H9 (cell line): Measurements from ENCODE around the gene FEV. TPM values are rescaled to one million over a fixed set of nuclear protein-coding genes. Genes with fewer than 3 reads are reported as not detected.
A peak's percentile ranks its signal among the peaks of the same experiment; 100 is the strongest.

Experiments
- DNase-seq: peaks from one replicate; pipeline ENCODE4 v3.0.0-alpha.2; 2017
- H2AFZ ChIP-seq: one replicate; pipeline ENCODE4 v1.6.1; 2013; ENCODE audit warnings: mild to moderate bottlenecking, low read length, control low read depth, moderate library complexity
- H2AK5ac ChIP-seq: 2 replicates; pipeline ENCODE4 v1.6.1; 2013; ENCODE audit warnings: low read length, control low read depth, mixed read lengths; ENCODE audit not compliant: insufficient read length
- H2BK120ac ChIP-seq: one replicate; pipeline ENCODE4 v1.6.1; 2013; ENCODE audit warnings: low read depth, mild to moderate bottlenecking, low read length, control low read depth, inconsistent platforms; ENCODE audit not compliant: poor library complexity, severe bottlenecking
- H2BK12ac ChIP-seq: 2 replicates; pipeline ENCODE4 v1.6.1; 2013; ENCODE audit warnings: low read length, control low read depth, mixed read lengths, low read depth; ENCODE audit not compliant: insufficient read length
- H2BK15ac ChIP-seq: 2 replicates; pipeline ENCODE4 v1.6.1; 2013; ENCODE audit warnings: low read depth, low read length, control low read depth
- H2BK20ac ChIP-seq: one replicate; pipeline ENCODE4 v1.6.1; 2013; ENCODE audit warnings: low read depth, mild to moderate bottlenecking, low read length, control low read depth, inconsistent platforms; ENCODE audit not compliant: poor library complexity, severe bottlenecking
- H2BK5ac ChIP-seq: 2 replicates; pipeline ENCODE4 v1.6.1; 2013; ENCODE audit warnings: low read length, control low read depth, mixed read lengths; ENCODE audit not compliant: insufficient read length
- H3K14ac ChIP-seq: 2 replicates; pipeline ENCODE4 v1.6.1; 2013; ENCODE audit warnings: low read length, control low read depth; ENCODE audit not compliant: insufficient read depth
- H3K18ac ChIP-seq: 2 replicates; pipeline ENCODE4 v1.6.1; 2013; ENCODE audit warnings: low read depth, mild to moderate bottlenecking, mixed read lengths, low read length, control low read depth; ENCODE audit not compliant: insufficient read length
- H3K23ac ChIP-seq: 2 replicates; pipeline ENCODE4 v1.6.1; 2013; ENCODE audit warnings: low read length, control low read depth, mixed read lengths, low read depth; ENCODE audit not compliant: insufficient read length
- H3K23me2 ChIP-seq: 2 replicates; pipeline ENCODE4 v1.6.1; 2013; ENCODE audit warnings: low read depth, mild to moderate bottlenecking, mixed read lengths, low read length, control low read depth; ENCODE audit not compliant: insufficient read length, poor library complexity, severe bottlenecking
- H3K27ac ChIP-seq: 2 replicates; pipeline ENCODE4 v1.5.1; 2013; ENCODE audit warnings: low read length, control low read depth, mixed read lengths, low read depth; ENCODE audit not compliant: insufficient read length
- H3K27me3 ChIP-seq: 2 replicates; pipeline ENCODE4 v1.6.1; 2013; ENCODE audit warnings: low read length, control low read depth, inconsistent platforms; ENCODE audit not compliant: insufficient read depth
- H3K4ac ChIP-seq: 2 replicates; pipeline ENCODE4 v1.6.1; 2013; ENCODE audit warnings: low read depth, mild to moderate bottlenecking, control low read depth, inconsistent platforms, low read length, moderate library complexity
- H3K4me1 ChIP-seq: 2 replicates; pipeline ENCODE4 v1.6.1; 2013; ENCODE audit warnings: low read length, control low read depth, inconsistent platforms; ENCODE audit not compliant: insufficient read depth
- H3K4me2 ChIP-seq: 2 replicates; pipeline ENCODE4 v1.6.1; 2013; ENCODE audit warnings: low read length, control low read depth, mixed read lengths; ENCODE audit not compliant: insufficient read length, insufficient read depth
- H3K56ac ChIP-seq: 2 replicates; pipeline ENCODE4 v1.6.1; 2013; ENCODE audit warnings: low read depth, mild to moderate bottlenecking, mixed read lengths, low read length, control low read depth; ENCODE audit not compliant: insufficient read length
- H3K79me1 ChIP-seq: 2 replicates; pipeline ENCODE4 v1.6.1; 2013; ENCODE audit warnings: low read depth, mild to moderate bottlenecking, moderate library complexity, low read length, control low read depth, inconsistent platforms; ENCODE audit not compliant: insufficient read depth, poor library complexity, severe bottlenecking
- H3K79me2 ChIP-seq: 2 replicates; pipeline ENCODE4 v1.6.1; 2013; ENCODE audit warnings: low read length, control low read depth, inconsistent platforms; ENCODE audit not compliant: insufficient read depth
- H3K9ac ChIP-seq: 2 replicates; pipeline ENCODE4 v1.6.1; 2013; ENCODE audit warnings: low read length, control low read depth, mixed read lengths; ENCODE audit not compliant: insufficient read length; ENCODE audit errors: extremely low read depth
- H3K9me3 ChIP-seq: one replicate; pipeline ENCODE4 v1.6.1; 2013; ENCODE audit warnings: low read depth, low read length, inconsistent platforms; ENCODE audit not compliant: control insufficient read depth
- H3T11ph ChIP-seq: one replicate; pipeline ENCODE4 v1.6.1; 2013; ENCODE audit warnings: mild to moderate bottlenecking, low read length, control low read depth, inconsistent platforms
- H4K20me1 ChIP-seq: one replicate; pipeline ENCODE4 v1.6.1; 2013; ENCODE audit not compliant: control insufficient read depth, insufficient read length, insufficient read depth
- H4K5ac ChIP-seq: 2 replicates; pipeline ENCODE4 v1.6.1; 2013; ENCODE audit warnings: low read depth, mild to moderate bottlenecking, mixed read lengths, low read length, control low read depth; ENCODE audit not compliant: insufficient read length
- H4K8ac ChIP-seq: replicated peaks from 2 replicates; pipeline ENCODE4 v1.6.1; 2013; ENCODE audit warnings: low read length, control low read depth, mixed read lengths, low read depth; ENCODE audit not compliant: insufficient read length
- H4K91ac ChIP-seq: 2 replicates; pipeline ENCODE4 v1.6.1; 2013; ENCODE audit warnings: low read depth, mild to moderate bottlenecking, moderate library complexity, mixed read lengths, low read length, control low read depth; ENCODE audit not compliant: insufficient read length
- H3K27ac Mint-ChIP-seq, 3 experiments: 2 replicates in 2 of 3; 3 replicates in 1 of 3; pipeline ENCODE4 v1.8.0; 2020 to 2021; ENCODE audit warnings: mixed read lengths in 3 of 3, mild to moderate bottlenecking in 1 of 3, moderate library complexity in 1 of 3
- H3K27me3 Mint-ChIP-seq: 2 replicates; pipeline ENCODE4 v1.8.0; 2021; ENCODE audit warnings: low read depth, mild to moderate bottlenecking, moderate library complexity, mixed read lengths
- H3K36me3 Mint-ChIP-seq, 3 experiments: 2 replicates in 2 of 3; 3 replicates in 1 of 3; pipeline ENCODE4 v1.8.0; 2020 to 2021; ENCODE audit warnings: low read depth in 3 of 3, mixed read lengths in 3 of 3; ENCODE audit not compliant: insufficient read depth in 1 of 3
- H3K4me1 Mint-ChIP-seq, 2 experiments: 2 replicates each; pipeline ENCODE4 v1.8.0; 2020; ENCODE audit warnings: mixed read lengths in 2 of 2
- H3K4me3 Mint-ChIP-seq, 2 experiments: 2 replicates in 1 of 2; 3 replicates in 1 of 2; pipeline ENCODE4 v1.8.0; 2020 to 2021; ENCODE audit warnings: mild to moderate bottlenecking in 2 of 2, mixed read lengths in 2 of 2, moderate library complexity in 1 of 2
- H3K9me3 Mint-ChIP-seq, 2 experiments: 2 replicates in 1 of 2; 3 replicates in 1 of 2; pipeline ENCODE4 v1.8.0; 2020; ENCODE audit warnings: mild to moderate bottlenecking in 2 of 2, mixed read lengths in 2 of 2, moderate library complexity in 1 of 2
- CTCF ChIP-seq: fragments of 200-600 bp; sonication (generic); conservative IDR thresholded peaks from 3 replicates; pipeline ENCODE4 v1.8.0; 2021; ENCODE audit warnings: antibody characterized with exemption, mild to moderate bottlenecking
- WGBS: extraction: QIAGEN DNeasy Blood & Tissue Kit; methylation state at CpG from one replicate; pipeline ENCODE4 v1.1.7; 2013; ENCODE audit warnings: missing lambda C conversion rate, low lambda C conversion rate, mixed read lengths; ENCODE audit not compliant: insufficient read length; ENCODE audit errors: extremely low coverage; 5-methylcytosine and 5-hydroxymethylcytosine counted together
- total RNA-seq: library from RNA; stranded (reverse); gene quantifications from 2 replicates; pipeline ENCODE4 v1.2.1, GENCODE V29; 2021

The FEV gene
- total RNA-seq, 1 experiment from 2014 or later = not detected

GRCh38 chr2:218984239-218985020 is 554 bp downstream of the FEV start:
- Histone ChIP-seq H4K8ac (no peak overlapping the region), H4K20me1 (no peaks in the 10 kb centered on the region), H3K56ac (no peak overlapping the region), H3K79me2 (no peaks in the 10 kb centered on the region), H3K9me3 (no peaks in the 10 kb centered on the region), H2BK20ac (no peak overlapping the region), H2BK15ac (no peak overlapping the region), H3K14ac (no peak overlapping the region), H4K5ac (no peak overlapping the region), H3K27ac (no peak overlapping the region), H3K4me1 (no peaks in the 10 kb centered on the region; the same call in 1 of the 2 replicates), H3K9ac (no peak overlapping the region), H2BK120ac (no peak overlapping the region), H3K4ac (no peak overlapping the region), H3K18ac (no peak overlapping the region), H2BK5ac (no peak overlapping the region), H2BK12ac (no peak overlapping the region), H4K91ac (no peak overlapping the region), H3K79me1 (no peaks in the 10 kb centered on the region), H3K4me2 (peak overlapping the region; percentile 42), H3T11ph (no peak overlapping the region), H2AK5ac (no peak overlapping the region), H3K23me2 (peaks cover 16% of the 10 kb centered on the region), H2AFZ (no peak overlapping the region), H3K27me3 (peaks cover 83% of the 10 kb centered on the region), H3K23ac (no peak overlapping the region)
- Mint-ChIP-seq H3K27me3 (peaks cover 99% of the 10 kb centered on the region), H3K9me3 (peaks cover 2 to 5% of the 10 kb centered on the region in 2 experiments; a peak in 2 of 5 replicates), H3K36me3 (peaks cover 0 to 3% (median 0%) of the 10 kb centered on the region in 3 experiments; a peak in 1 of 7 replicates), H3K27ac (no peak overlapping the region), H3K4me3 (peak overlapping the region; percentile 45 to 82), H3K4me1 (peaks cover 10 to 31% of the 10 kb centered on the region in 2 experiments)
- peak; percentile 58 for DNase-seq
- WGBS = no CpG with 5 or more reads among the region's 50 CpGs
- no peak for TF ChIP-seq CTCF
